Testis (tissue), 3 donors: Measurements from ENCODE around the gene PIM3. TPM values are rescaled to one million over a fixed set of nuclear protein-coding genes. Genes with fewer than 3 reads are reported as not detected.

ENCODE experiments used
- DNase-seq: peaks from one replicate; pipeline ENCODE4 v3.0.0-alpha.2; 2019
- H3K27ac ChIP-seq, 2 donors: fragments of 200-600 bp; sonication (generic); one replicate each; pipeline ENCODE4 v1.5.1; 2019
- H3K27me3 ChIP-seq: fragments of 200-600 bp; sonication (generic); one replicate; pipeline ENCODE4 v1.5.1; 2019
- H3K36me3 ChIP-seq: fragments of 200-600 bp; sonication (generic); one replicate; pipeline ENCODE4 v1.5.1; 2017; ENCODE audit warnings: low read depth; ENCODE audit errors: missing control alignments
- H3K4me1 ChIP-seq: fragments of 200-600 bp; sonication (generic); one replicate; pipeline ENCODE4 v1.5.1; 2019
- H3K4me3 ChIP-seq, 2 donors: fragments of 200-600 bp; sonication (generic); one replicate each; pipeline ENCODE4 v1.5.1; 2017 to 2019
- H3K9me3 ChIP-seq: fragments of 200-600 bp; sonication (generic); one replicate; pipeline ENCODE4 v1.5.1; 2017
- CTCF ChIP-seq, 3 experiments: fragments of 450-650 bp in 2 of 3; fragments of 200-600 bp in 1 of 3; sonication (generic) in 1 of 3; IDR thresholded peaks; one replicate each; pipeline ENCODE4 v1.5.1; 2016 to 2019; ENCODE audit warnings: antibody characterized with exemption in 3 of 3, mild to moderate bottlenecking in 2 of 3, moderate library complexity in 1 of 3
- POLR2A ChIP-seq: fragments of 450-650 bp; IDR thresholded peaks from one replicate; pipeline ENCODE4 v1.6.1; 2017; ENCODE audit warnings: antibody characterized with exemption, mild to moderate bottlenecking, moderate library complexity
- WGBS, 2 donors: methylation state at CpG; one replicate each; pipeline ENCODE4 v1.1.5; 2018; 5-methylcytosine and 5-hydroxymethylcytosine counted together
- intact Hi-C: fragments of 100-400 bp; cut with DNase I; formaldehyde crosslinking; loops from one replicate; pipeline ENCODE4 v1.15.1; 2023; ENCODE audit warnings: low total_unique reads
- polyA plus RNA-seq: library from polyadenylated mRNA; stranded (reverse); fragments of 350-450 nt; fragmentation: Illumina TruSeq; extraction: RNeasy Lipid Tissue Mini Kit (QIAGEN cat#74804); gene quantifications from one replicate; pipeline ENCODE4 v1.2.3, GENCODE V29; 2014; ENCODE audit warnings: low read depth, low replicate concordance; ENCODE audit not compliant: insufficient read depth
- total RNA-seq, 2 donors: library from RNA; depleted of rRNA; stranded (reverse); fragments of >200 nt; gene quantifications; one replicate each; pipeline ENCODE4 v1.2.3, GENCODE V29; 2016

The PIM3 gene
- total and polyA plus RNA-seq, 3 donors from 2014 or later: 50.8 to 89.9 (median 68.2) TPM

DNA sequence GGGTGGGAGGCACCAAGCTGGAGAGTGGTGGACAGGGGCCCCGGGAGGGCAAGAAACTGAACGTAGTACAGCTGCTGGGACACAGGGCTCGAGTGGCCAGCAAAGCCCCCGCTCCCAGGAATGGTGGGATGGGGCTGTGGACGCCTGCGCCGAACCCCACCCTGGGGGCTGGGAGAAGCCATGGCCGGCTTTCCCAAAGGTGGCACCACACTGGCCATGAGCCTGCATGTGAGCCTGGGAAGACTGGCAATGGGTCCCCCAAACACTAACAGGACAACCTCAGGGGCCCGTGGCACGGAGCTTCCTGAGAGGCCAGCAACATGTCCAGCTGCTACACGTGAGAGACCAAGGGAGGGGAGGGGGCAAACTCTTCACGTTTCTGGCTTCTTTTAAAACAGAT, 46.3 kb upstream of the PIM3 start:
- 88 to 91% methylated on average over 12 of the region's 12 CpGs for WGBS, 2 donors
- Histone ChIP-seq H3K9me3 (no peaks in the 10 kb centered on the region), H3K4me3 (no peak overlapping the region), H3K27me3 (no peaks in the 10 kb centered on the region), H3K27ac (no peak overlapping the region), H3K36me3 (no peaks in the 10 kb centered on the region), H3K4me1 (peaks cover 4% of the 10 kb centered on the region)
- no peak for DNase-seq
- intact Hi-C loops: no loop called here
- TF ChIP-seq POLR2A (no peak), CTCF (IDR thresholded peaks at IDR 0.05) (no peak)

GRCh38 chr22:49915610-49916009, 45.0 kb upstream of the PIM3 start:
- DNase-seq: no peak
- 88 to 92% methylated on average over 11 to 12 of the region's 12 CpGs for WGBS, 2 donors
- TF ChIP-seq POLR2A (no peak), CTCF (IDR thresholded peaks at IDR 0.05) (no peak)
- no peak overlapping the region for H3K4me3 ChIP-seq
- no peaks in the 10 kb centered on the region for H3K9me3 ChIP-seq
- no peak overlapping the region for H3K27ac ChIP-seq
- H3K4me1 ChIP-seq: peaks cover 5% of the 10 kb centered on the region
- no peaks in the 10 kb centered on the region for H3K36me3 ChIP-seq
- no peaks in the 10 kb centered on the region for H3K27me3 ChIP-seq
- intact Hi-C loops: no loop called here

DNA sequence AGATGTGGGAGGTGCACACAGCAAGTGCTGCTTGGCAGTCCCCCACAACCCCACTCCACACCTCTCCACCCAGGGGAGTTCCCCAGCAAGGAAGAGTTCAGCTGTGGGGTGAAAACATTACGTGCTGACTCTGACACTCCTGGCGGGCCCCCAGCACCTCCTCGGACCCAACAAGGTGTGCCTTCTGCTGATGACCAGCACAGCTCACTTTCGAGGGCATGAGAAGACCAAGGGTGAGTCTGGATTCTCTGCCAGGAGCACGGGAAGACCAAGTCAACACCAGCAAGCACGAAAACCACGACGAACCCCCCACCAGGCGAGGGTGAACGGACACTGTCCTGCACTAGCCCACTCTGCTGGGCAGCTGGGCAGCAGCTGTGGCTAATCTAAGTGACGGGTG, 43.7 kb upstream of the PIM3 start:
- H3K9me3 ChIP-seq: no peaks in the 10 kb centered on the region
- H3K27me3 ChIP-seq: no peaks in the 10 kb centered on the region
- H3K4me1 ChIP-seq: peaks cover 5% of the 10 kb centered on the region
- 88 to 91% methylated on average over 4 to 11 of the region's 11 CpGs for WGBS, 2 donors
- TF ChIP-seq POLR2A (no peak), CTCF (IDR thresholded peaks at IDR 0.05) (no peak)
- H3K27ac ChIP-seq: no peak overlapping the region
- DNase-seq: no peak
- intact Hi-C loops: no loop called here
- no peaks in the 10 kb centered on the region for H3K36me3 ChIP-seq
- no peak overlapping the region for H3K4me3 ChIP-seq

GRCh38 chr22:49917974-49918910, 42.3 kb upstream of the PIM3 start, which contains the start of the genes ALG12 and CRELD2:
TSS of gene ALG12 (minus strand) at chr22:49918438. CDS start at chr22:49913765, 4,673 bp downstream.
TSS of gene CRELD2 (plus strand) at chr22:49918634. CDS start at chr22:49918770, 136 bp downstream.
- TF ChIP-seq POLR2A: no peak
- no peak for TF ChIP-seq CTCF (IDR thresholded peaks at IDR 0.05)
- peak within 1 kb of the TSS; percentile 90 to 97 for H3K27ac ChIP-seq
- H3K27me3 ChIP-seq: no peaks in the 10 kb centered on the region
- H3K4me1 ChIP-seq: peaks cover 5% of the 10 kb centered on the region
- peak; percentile 99 for DNase-seq
- H3K9me3 ChIP-seq: no peaks in the 10 kb centered on the region
- H3K36me3 ChIP-seq: no peaks in the 10 kb centered on the region
- intact Hi-C loops: no loop called here
- WGBS, 2 donors: 0% methylated on average over 22 to 43 of the region's 103 CpGs
- H3K4me3 ChIP-seq: peak within 1 kb of the TSS; percentile 83 to 86
